Coronary artery (tissue), 2 donors: Measurements from ENCODE around the gene NDST1.

Experiments
- DNase-seq: peaks from one replicate; pipeline ENCODE4 v3.0.0-alpha.2; 2017; ENCODE audit warnings: low spot score
- H3K27ac ChIP-seq, 2 donors: fragments of 200-600 bp; sonication (generic); one replicate each; pipeline ENCODE4 v1.5.1; 2016 to 2019
- H3K4me3 ChIP-seq: fragments of 200-600 bp; sonication (generic); 2 replicates; pipeline ENCODE4 v1.5.1; 2016; ENCODE audit warnings: mild to moderate bottlenecking, moderate library complexity
- CTCF ChIP-seq: fragments of 200-600 bp; sonication (generic); IDR thresholded peaks from one replicate; pipeline ENCODE4 v1.5.1; 2019; ENCODE audit warnings: antibody characterized with exemption

Gene NDST1

GRCh38 chr5:150542933-150543445 is 35.1 kb downstream of the NDST1 start:
- Histone ChIP-seq H3K4me3 (no peak overlapping the region), H3K27ac (peak overlapping the region in 1 of 2 donors; percentile 26)
- no peak for TF ChIP-seq CTCF
- DNase-seq = no peak

GRCh38 chr5:150544611-150545219 is 36.8 kb downstream of the NDST1 start:
- H3K27ac ChIP-seq = peak overlapping the region in 1 of 2 donors; percentile 29
- TF ChIP-seq CTCF = peak; percentile 68
- no peak for DNase-seq
- no peak overlapping the region for H3K4me3 ChIP-seq

- no peak for TF ChIP-seq CTCF
- Histone ChIP-seq H3K4me3 (no peak overlapping the region), H3K27ac (peak overlapping the region in 1 of 2 donors; percentile 29)
- DNase-seq = no peak
These were observed 37.3 kb downstream of the NDST1 start for GRCh38 chr5:150545246-150545645.

GRCh38 chr5:150548123-150548522 is 40.2 kb downstream of the NDST1 start:
- Histone ChIP-seq H3K4me3 (no peak overlapping the region), H3K27ac (no peak overlapping the region)
- no peak for DNase-seq
- no peak for TF ChIP-seq CTCF

- no peak for TF ChIP-seq CTCF
- no peak for DNase-seq
- Histone ChIP-seq H3K4me3 (no peak overlapping the region), H3K27ac (no peak overlapping the region)
These were observed 41.8 kb downstream of the NDST1 start for GRCh38 chr5:150549735-150550134.

GRCh38 chr5:150550286-150550685 is 42.4 kb downstream of the NDST1 start:
- TF ChIP-seq CTCF = no peak
- H3K27ac ChIP-seq = no peak overlapping the region
- no peak for DNase-seq
- H3K4me3 ChIP-seq = no peak overlapping the region

- no peak overlapping the region for H3K27ac ChIP-seq
- H3K4me3 ChIP-seq = no peak overlapping the region
- TF ChIP-seq CTCF = no peak
- DNase-seq = no peak
These were observed 43.1 kb downstream of the NDST1 start for GRCh38 chr5:150551066-150551465.
